NCI-H1048 (cell line): ENCODE data around the gene PSMD12.
"Not testable (repeated sequence)": the region's sequence is repeated elsewhere in the genome, so short reads cannot be mapped to it uniquely, and the experiment has no call there.

Source experiments
- DNase-seq: peaks from one replicate; lab custom pipeline; 2025; lab: John Stamatoyannopoulos, UW

Gene PSMD12

GRCh38 chr17:67366193-67367157 is at the start of gene PSMD12:
Gene PSMD12, minus strand, starts transcription at chr17:67366577. Its CDS starts 58 bp downstream, at chr17:67366519.
- DNase-seq, result peak; percentile 80

- DNase-seq, result no peak
Observed at GRCh38 chr17:67415291-67415690, 48.9 kb upstream of the PSMD12 start.

- no peak for DNase-seq
Observed at GRCh38 chr17:67414559-67414958, 48.2 kb upstream of the PSMD12 start.

- DNase-seq, result no peak
Observed at GRCh38 chr17:67414130-67414529, 47.8 kb upstream of the PSMD12 start.

GRCh38 chr17:67413388-67413787 is 47.0 kb upstream of the PSMD12 start:
- DNase-seq, result no peak

GRCh38 chr17:67412941-67413340 is 46.6 kb upstream of the PSMD12 start:
- no peak for DNase-seq

- DNase-seq, result no peak
Observed at GRCh38 chr17:67412032-67412431, 45.7 kb upstream of the PSMD12 start.

- DNase-seq, result no peak
Observed at GRCh38 chr17:67411397-67411796, 45.0 kb upstream of the PSMD12 start.

GRCh38 chr17:67408455-67408830 is 42.1 kb upstream of the PSMD12 start:
- DNase-seq, result not testable (repeated sequence)

- DNase-seq, result no peak
Observed at GRCh38 chr17:67403483-67403882, 37.1 kb upstream of the PSMD12 start.

GRCh38 chr17:67403065-67403464 is 36.7 kb upstream of the PSMD12 start:
- no peak for DNase-seq

GRCh38 chr17:67401598-67402504 is 35.5 kb upstream of the PSMD12 start:
- no peak for DNase-seq

- DNase-seq, result no peak
Observed at GRCh38 chr17:67401106-67401505, 34.7 kb upstream of the PSMD12 start.

GRCh38 chr17:67400193-67400592 is 33.8 kb upstream of the PSMD12 start:
- DNase-seq, result peak; percentile 51

GRCh38 chr17:67399676-67400075 is 33.3 kb upstream of the PSMD12 start:
- no peak for DNase-seq

- no peak for DNase-seq
Observed at GRCh38 chr17:67393809-67394397, 27.5 kb upstream of the PSMD12 start.

- DNase-seq, result no peak
Observed at GRCh38 chr17:67392111-67392510, 25.7 kb upstream of the PSMD12 start.

GRCh38 chr17:67390646-67391361 is 24.4 kb upstream of the PSMD12 start:
- no peak for DNase-seq

- DNase-seq, result no peak
Observed at GRCh38 chr17:67390006-67390645, 23.7 kb upstream of the PSMD12 start.

GRCh38 chr17:67388986-67389385 is 22.6 kb upstream of the PSMD12 start:
- no peak for DNase-seq

- DNase-seq, result not testable (repeated sequence)
Observed at GRCh38 chr17:67388536-67388935, 22.2 kb upstream of the PSMD12 start.
